ENCODE measurements around the gene TYMP.

DNA sequence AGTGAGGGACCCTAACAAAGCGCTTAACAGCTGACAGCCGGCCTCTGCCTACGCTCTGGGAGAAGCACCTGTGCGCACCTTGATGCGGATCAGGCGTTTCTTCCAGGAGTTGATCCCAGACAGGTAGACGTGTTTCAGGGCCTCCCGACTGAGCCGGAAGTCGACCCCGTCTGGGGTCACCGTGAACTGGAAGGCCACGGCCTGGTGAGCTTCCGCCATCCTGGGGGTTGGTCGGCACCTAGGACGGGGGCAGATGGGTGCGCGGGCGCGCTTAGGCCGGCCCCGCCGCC, 47.8 kb upstream of the TYMP start:
- no peak for TF ChIP-seq EZH2 (optimal IDR thresholded peaks at IDR 0.05; ENCODE audit: low read depth, low read length)
- TF ChIP-seq, protein P1, sequence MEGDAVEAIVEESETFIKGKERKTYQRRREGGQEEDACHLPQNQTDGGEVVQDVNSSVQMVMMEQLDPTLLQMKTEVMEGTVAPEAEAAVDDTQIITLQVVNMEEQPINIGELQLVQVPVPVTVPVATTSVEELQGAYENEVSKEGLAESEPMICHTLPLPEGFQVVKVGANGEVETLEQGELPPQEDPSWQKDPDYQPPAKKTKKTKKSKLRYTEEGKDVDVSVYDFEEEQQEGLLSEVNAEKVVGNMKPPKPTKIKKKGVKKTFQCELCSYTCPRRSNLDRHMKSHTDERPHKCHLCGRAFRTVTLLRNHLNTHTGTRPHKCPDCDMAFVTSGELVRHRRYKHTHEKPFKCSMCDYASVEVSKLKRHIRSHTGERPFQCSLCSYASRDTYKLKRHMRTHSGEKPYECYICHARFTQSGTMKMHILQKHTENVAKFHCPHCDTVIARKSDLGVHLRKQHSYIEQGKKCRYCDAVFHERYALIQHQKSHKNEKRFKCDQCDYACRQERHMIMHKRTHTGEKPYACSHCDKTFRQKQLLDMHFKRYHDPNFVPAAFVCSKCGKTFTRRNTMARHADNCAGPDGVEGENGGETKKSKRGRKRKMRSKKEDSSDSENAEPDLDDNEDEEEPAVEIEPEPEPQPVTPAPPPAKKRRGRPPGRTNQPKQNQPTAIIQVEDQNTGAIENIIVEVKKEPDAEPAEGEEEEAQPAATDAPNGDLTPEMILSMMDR (IDR thresholded peaks at IDR 0.05; ENCODE audit: low read length) = no peak
